C4-2B (cell line): Measurements from ENCODE around the gene SYT8.

ENCODE experiments used
- CTCF ChIP-seq: fragments of 450-650 bp; conservative IDR thresholded peaks from 2 replicates; pipeline ENCODE4 v1.5.1; 2017; ENCODE audit warnings: mild to moderate bottlenecking
- ZFX ChIP-seq: fragments of 450-650 bp; IDR thresholded peaks from 2 replicates; pipeline ENCODE4 v1.6.1; 2017

GRCh38 chr11:1832211-1832919 is 2.4 kb upstream of the SYT8 start:
- TF ChIP-seq CTCF (peak; percentile 97), ZFX (no peak)
